Muscle layer of duodenum (tissue), 2 donors: ENCODE measurements around the gene BET1.

ENCODE experiments used
- H3K27ac ChIP-seq: one replicate; pipeline ENCODE4 v1.7.0; 2013; ENCODE audit warnings: mild to moderate bottlenecking, low read length
- H3K27me3 ChIP-seq: one replicate; pipeline ENCODE4 v1.7.0; 2013; ENCODE audit warnings: low read depth, mild to moderate bottlenecking, control low read depth, low read length
- H3K36me3 ChIP-seq, 2 donors: one replicate each; pipeline ENCODE4 v1.7.0; 2013; ENCODE audit warnings: low read length in 2 of 2, control low read depth in 1 of 2, mild to moderate bottlenecking in 1 of 2; ENCODE audit not compliant: insufficient read depth in 2 of 2, control insufficient read depth in 1 of 2
- H3K4me1 ChIP-seq, 2 donors: one replicate each; pipeline ENCODE4 v1.7.0; 2013; ENCODE audit warnings: low read length in 2 of 2, mild to moderate bottlenecking in 2 of 2, control low read depth in 1 of 2, moderate library complexity in 1 of 2; ENCODE audit not compliant: insufficient read depth in 2 of 2, control insufficient read depth in 1 of 2
- H3K4me3 ChIP-seq, 2 donors: one replicate each; pipeline ENCODE4 v1.7.0; 2013; ENCODE audit warnings: low read length in 2 of 2, low read depth in 1 of 2, mild to moderate bottlenecking in 1 of 2
- H3K9me3 ChIP-seq, 2 donors: one replicate each; pipeline ENCODE4 v1.7.0; 2013; ENCODE audit warnings: low read length in 2 of 2, control low read depth in 1 of 2, mild to moderate bottlenecking in 1 of 2; ENCODE audit not compliant: control insufficient read depth in 1 of 2
- donor health status: healthy.

BET1 gene

DNA sequence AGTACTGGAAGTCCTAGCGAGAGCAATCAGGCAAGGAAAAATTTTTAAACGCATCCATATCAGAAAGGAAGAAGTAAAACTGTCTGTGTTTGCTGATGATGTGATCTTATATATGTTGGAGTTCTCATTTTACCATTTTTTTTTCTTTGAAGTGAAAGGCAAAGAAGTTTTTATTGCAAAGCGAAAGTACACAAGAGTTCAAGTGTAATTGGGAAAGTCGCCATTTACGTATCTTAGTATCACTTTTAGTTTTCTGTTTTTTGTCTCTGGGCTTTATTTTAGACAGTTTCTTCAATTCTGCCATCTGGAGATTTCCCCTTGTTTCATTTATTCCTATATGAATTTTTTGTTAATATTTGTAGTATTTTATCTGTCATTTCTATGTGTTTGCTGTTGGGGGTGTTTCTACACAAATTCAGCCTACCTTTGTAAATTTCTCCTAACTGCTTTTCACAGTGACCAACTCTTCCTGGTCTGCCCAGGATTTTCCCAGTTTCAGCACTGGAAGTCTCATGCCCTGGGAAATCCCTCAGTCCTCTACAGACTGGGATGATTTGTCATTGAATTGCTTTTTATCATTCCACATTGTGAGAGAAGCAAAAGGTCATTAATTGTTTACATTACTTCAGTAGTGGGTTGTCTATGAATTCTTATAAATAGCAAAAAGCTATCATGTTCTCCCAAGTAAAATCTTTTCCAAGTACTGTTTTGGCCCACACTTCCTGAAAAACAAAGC, 23.2 kb downstream of the BET1 start:
- no peaks in the 10 kb centered on the region for H3K4me1 ChIP-seq
- H3K27ac ChIP-seq: no peak overlapping the region
- H3K27me3 ChIP-seq: no peaks in the 10 kb centered on the region
- H3K36me3 ChIP-seq: no peaks in the 10 kb centered on the region
- H3K9me3 ChIP-seq: no peaks in the 10 kb centered on the region
- peak overlapping the region; percentile 9 to 19 for H3K4me3 ChIP-seq

GRCh38 chr7:93977211-93977950, 26.8 kb downstream of the BET1 start:
- H3K4me3 ChIP-seq: no peak overlapping the region
- no peaks in the 10 kb centered on the region for H3K9me3 ChIP-seq
- no peaks in the 10 kb centered on the region for H3K36me3 ChIP-seq
- H3K27me3 ChIP-seq: no peaks in the 10 kb centered on the region
- H3K27ac ChIP-seq: no peak overlapping the region
- no peaks in the 10 kb centered on the region for H3K4me1 ChIP-seq

DNA sequence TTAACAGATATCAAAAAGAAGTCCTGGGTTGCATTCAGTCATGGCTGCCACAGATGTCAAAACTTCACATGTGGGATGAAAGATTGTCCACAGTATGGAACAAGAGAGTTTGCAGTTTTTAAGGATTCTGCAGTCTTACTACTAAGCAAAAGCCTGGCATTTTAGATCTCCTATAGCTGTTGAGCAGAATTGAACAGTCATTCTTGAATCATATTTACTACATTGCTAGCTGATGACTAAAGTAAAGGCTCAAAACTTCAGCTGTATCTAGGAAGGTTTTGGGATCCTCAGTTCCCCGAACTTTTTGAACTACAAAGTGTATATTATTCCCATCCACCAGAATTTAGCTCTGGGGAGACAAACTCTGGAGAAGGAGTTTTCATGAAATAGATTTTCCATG, 31.0 kb downstream of the BET1 start:
- no peaks in the 10 kb centered on the region for H3K4me1 ChIP-seq
- H3K27me3 ChIP-seq: no peaks in the 10 kb centered on the region
- H3K9me3 ChIP-seq: no peaks in the 10 kb centered on the region
- H3K4me3 ChIP-seq: no peak overlapping the region
- H3K36me3 ChIP-seq: no peaks in the 10 kb centered on the region
- H3K27ac ChIP-seq: no peak overlapping the region

- Histone ChIP-seq H3K4me3 (no peak overlapping the region), H3K27ac (no peak overlapping the region), H3K9me3 (no peaks in the 10 kb centered on the region), H3K27me3 (no peaks in the 10 kb centered on the region), H3K36me3 (no peaks in the 10 kb centered on the region), H3K4me1 (no peaks in the 10 kb centered on the region)
These were observed 32.0 kb downstream of the BET1 start for GRCh38 chr7:93972029-93972725.

- H3K9me3 ChIP-seq: no peaks in the 10 kb centered on the region
- no peaks in the 10 kb centered on the region for H3K36me3 ChIP-seq
- H3K4me1 ChIP-seq: no peaks in the 10 kb centered on the region
- H3K27me3 ChIP-seq: no peaks in the 10 kb centered on the region
- no peak overlapping the region for H3K27ac ChIP-seq
- H3K4me3 ChIP-seq: no peak overlapping the region
These were observed 35.1 kb downstream of the BET1 start for GRCh38 chr7:93968911-93969620.

- no peaks in the 10 kb centered on the region for H3K36me3 ChIP-seq
- no peaks in the 10 kb centered on the region for H3K4me1 ChIP-seq
- H3K9me3 ChIP-seq: no peaks in the 10 kb centered on the region
- no peak overlapping the region for H3K27ac ChIP-seq
- no peak overlapping the region for H3K4me3 ChIP-seq
- no peaks in the 10 kb centered on the region for H3K27me3 ChIP-seq
These were observed 39.3 kb downstream of the BET1 start for GRCh38 chr7:93964813-93965212.

- H3K4me1 ChIP-seq: no peaks in the 10 kb centered on the region
- no peaks in the 10 kb centered on the region for H3K9me3 ChIP-seq
- no peaks in the 10 kb centered on the region for H3K27me3 ChIP-seq
- H3K4me3 ChIP-seq: no peak overlapping the region
- no peaks in the 10 kb centered on the region for H3K36me3 ChIP-seq
- no peak overlapping the region for H3K27ac ChIP-seq
These were observed 39.9 kb downstream of the BET1 start for GRCh38 chr7:93964262-93964661.

- no peaks in the 10 kb centered on the region for H3K27me3 ChIP-seq
- no peak overlapping the region for H3K27ac ChIP-seq
- H3K4me3 ChIP-seq: no peak overlapping the region
- no peaks in the 10 kb centered on the region for H3K9me3 ChIP-seq
- no peaks in the 10 kb centered on the region for H3K4me1 ChIP-seq
- no peaks in the 10 kb centered on the region for H3K36me3 ChIP-seq
These were observed 43.2 kb downstream of the BET1 start for GRCh38 chr7:93960986-93961385.

DNA sequence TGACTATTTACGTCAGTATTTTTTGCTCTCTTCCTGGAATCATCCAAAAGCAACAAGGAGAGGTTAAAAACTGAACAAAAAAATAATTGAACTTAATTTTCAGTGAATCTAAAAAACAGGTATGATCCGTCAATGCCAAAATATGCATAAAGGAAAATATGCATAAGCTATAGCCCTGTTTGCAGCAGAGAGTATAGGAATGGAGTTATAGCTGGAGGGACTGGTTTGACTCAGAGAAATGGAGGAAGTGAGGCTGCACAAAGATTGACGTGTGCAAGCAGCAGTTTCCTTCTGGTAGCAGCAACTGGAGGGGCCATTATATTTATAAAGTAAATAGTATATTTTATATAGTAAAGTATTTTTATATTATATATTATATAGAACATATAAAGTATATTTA, 45.5 kb downstream of the BET1 start:
- Histone ChIP-seq H3K27ac (no peak overlapping the region), H3K9me3 (no peaks in the 10 kb centered on the region), H3K36me3 (no peaks in the 10 kb centered on the region), H3K4me1 (no peaks in the 10 kb centered on the region), H3K4me3 (no peak overlapping the region), H3K27me3 (no peaks in the 10 kb centered on the region)

GRCh38 chr7:93958216-93958615, 45.9 kb downstream of the BET1 start:
- Histone ChIP-seq H3K4me3 (no peak overlapping the region), H3K4me1 (no peaks in the 10 kb centered on the region), H3K9me3 (no peaks in the 10 kb centered on the region), H3K36me3 (no peaks in the 10 kb centered on the region), H3K27me3 (no peaks in the 10 kb centered on the region), H3K27ac (no peak overlapping the region)

DNA sequence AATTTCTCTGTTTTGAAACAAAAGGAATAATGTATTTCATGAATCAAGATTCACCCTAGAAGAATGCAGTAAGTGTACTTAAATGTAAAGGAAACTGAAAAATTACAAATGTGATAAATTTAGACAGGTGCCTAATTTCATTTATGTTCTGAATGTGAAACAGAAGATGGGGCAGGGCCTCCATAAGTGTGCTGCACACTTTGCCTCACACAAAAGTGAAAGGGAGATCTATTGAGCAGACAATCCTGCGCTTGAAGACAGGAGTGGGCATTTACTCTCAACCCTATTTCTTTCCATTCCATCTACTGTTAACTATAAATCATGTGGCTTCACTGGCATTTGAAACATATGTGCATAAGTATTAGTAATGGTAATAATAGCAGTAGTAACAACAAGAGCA, 46.4 kb downstream of the BET1 start:
- no peaks in the 10 kb centered on the region for H3K4me1 ChIP-seq
- H3K36me3 ChIP-seq: no peaks in the 10 kb centered on the region
- H3K27ac ChIP-seq: no peak overlapping the region

More for the DNA sequence above, 46.4 kb downstream of the BET1 start:
- no peaks in the 10 kb centered on the region for H3K9me3 ChIP-seq
- no peaks in the 10 kb centered on the region for H3K27me3 ChIP-seq
- H3K4me3 ChIP-seq: no peak overlapping the region
